A549 (cell line): Measurements from ENCODE around the gene TANK. TPM values are rescaled to one million over a fixed set of nuclear protein-coding genes. Genes with fewer than 3 reads are reported as not detected.

Experiments
- ATAC-seq, 2 experiments: fragments of 200-7000 bp in 1 of 2; fragments of >200 bp in 1 of 2; cut with Nextera tagmentation in 1 of 2; cut with Tn5 transposase in 1 of 2; 3 replicates each; pipeline versions ENCODE4 v1.8.0 to v1.9.1; 2018 to 2020; ENCODE audit warnings: mild to moderate bottlenecking in 1 of 2, moderate library complexity in 1 of 2
- CTCF ChIA-PET: fragments of 300-600 bp; sonication (Branson Sonifier 250); formaldehyde crosslinking; extraction: SDS; loops from one replicate; lab custom pipeline; 2021; ENCODE audit warnings: antibody characterized with exemption, inconsistent platforms; lab: Yijun Ruan, JAX
- POLR2A ChIA-PET: fragments of 350-600 bp; formaldehyde crosslinking; extraction: SDS; loops from one replicate; lab custom pipeline; 2021; ENCODE audit warnings: antibody characterized with exemption, inconsistent platforms; lab: Yijun Ruan, JAX
- DNase-seq, 2 experiments: peaks; one replicate each; pipeline versions ENCODE4 v3.0.0 to v3.0.0-alpha.2; 2011 to 2016; ENCODE audit warnings: low read depth in 1 of 2, low spot score in 1 of 2
- FAIRE-seq: peaks from 2 replicates; lab custom pipeline; 2011; peaks lifted over from hg19 to GRCh38; lab: Jason Lieb, UNC
- H3K27ac ChIP-seq, 2 experiments: fragments of >200 bp; sonication (Bioruptor Twin); formaldehyde crosslinking; 3 replicates each; pipeline ENCODE4 v1.5.1; 2016 to 2017
- H3K4me1 ChIP-seq: fragments of >200 bp; sonication (Bioruptor Twin); formaldehyde crosslinking; 3 replicates; pipeline ENCODE4 v1.6.1; 2016
- H3K4me2 ChIP-seq: fragments of >200 bp; sonication (Bioruptor Twin); formaldehyde crosslinking; 3 replicates; pipeline ENCODE4 v1.6.1; 2016
- H3K4me3 ChIP-seq: fragments of >200 bp; sonication (Bioruptor Twin); formaldehyde crosslinking; 3 replicates; pipeline ENCODE4 v1.5.1; 2016
- H3K9me3 ChIP-seq: fragments of >200 bp; sonication (Bioruptor Twin); formaldehyde crosslinking; 3 replicates; pipeline ENCODE4 v1.6.1; 2016
- CEBPB ChIP-seq, 2 experiments: fragments of >200 bp in 1 of 2; sonication (Bioruptor Twin) in 1 of 2; formaldehyde crosslinking in 1 of 2; IDR thresholded peaks; 2 replicates each; pipeline ENCODE4 v1.6.1; 2012 to 2016
- CHD2 ChIP-seq: fragments of 150-350 bp; IDR thresholded peaks from 2 replicates; pipeline ENCODE4 v1.6.1; 2014; ENCODE audit warnings: low read length; ENCODE audit not compliant: partially characterized antibody
- FOSB ChIP-seq: fragments of 250-450 bp; sonication (Bioruptor Pico); IDR thresholded peaks from 2 replicates; pipeline ENCODE4 v1.5.0; 2020; ENCODE audit warnings: mild to moderate bottlenecking, moderate library complexity
- JUNB ChIP-seq: fragments of >200 bp; sonication (Bioruptor Twin); formaldehyde crosslinking; IDR thresholded peaks from 2 replicates; pipeline ENCODE4 v1.6.1; 2016
- RAD21 ChIP-seq, 2 experiments: fragments of >200 bp in 1 of 2; sonication (Bioruptor Twin) in 1 of 2; formaldehyde crosslinking in 1 of 2; IDR thresholded peaks in 1 of 2; conservative IDR thresholded peaks in 1 of 2; 2 replicates in 1 of 2; 3 replicates in 1 of 2; pipeline ENCODE4 v1.6.1; 2012 to 2018; ENCODE audit warnings: inconsistent platforms in 1 of 2
- RNF2 ChIP-seq: fragments of 200-600 bp; sonication (generic); IDR thresholded peaks from 2 replicates; pipeline ENCODE4 v1.6.1; 2016; ENCODE audit warnings: low read depth, mild to moderate bottlenecking, antibody characterized with exemption, moderate library complexity, borderline replicate concordance
- SMC3 ChIP-seq: fragments of >200 bp; sonication (Bioruptor Twin); formaldehyde crosslinking; IDR thresholded peaks from 3 replicates; pipeline ENCODE4 v1.6.1; 2018; ENCODE audit warnings: inconsistent platforms
- WGBS: methylation state at CpG from one replicate; pipeline ENCODE4 v1.1.6; 2017; ENCODE audit errors: missing lambda C conversion rate; 5-methylcytosine and 5-hydroxymethylcytosine counted together
- polyA plus RNA-seq, 4 experiments: library from polyadenylated mRNA; depleted of rRNA in 3 of 4; stranded (reverse); fragments of >200 nt; fragmentation: RNase III in 1 of 4; extraction: RNeasy Plus Mini Kit Qiagen cat#74134 plus additional on column Dnase treatment in 1 of 4; gene quantifications; 2 replicates in 3 of 4; 3 replicates in 1 of 4; pipeline ENCODE4 v1.2.3, GENCODE V29; 2011 to 2017
- TF ChIP-seq, protein P1 (sequence below): fragments of 250-450 bp; sonication (Bioruptor Pico); IDR thresholded peaks from 2 replicates; pipeline ENCODE4 v1.5.0; 2021; ENCODE audit warnings: mild to moderate bottlenecking, moderate library complexity, borderline replicate concordance
- TF ChIP-seq, protein P2 (sequence below): fragments of 200-600 bp; sonication (generic); IDR thresholded peaks from 2 replicates; pipeline ENCODE4 v1.6.1; 2016; ENCODE audit warnings: antibody characterized with exemption, mild to moderate bottlenecking, moderate library complexity
- TF ChIP-seq, protein P3 (sequence below): fragments of >200 bp; sonication (Bioruptor Twin); formaldehyde crosslinking; IDR thresholded peaks from 3 replicates; pipeline ENCODE4 v1.5.1; 2016

Gene TANK
- polyA plus RNA-seq, 2 of the 4 experiments (the other 2 are of a cell fraction) = 59.6 to 76.3 TPM

DNA sequence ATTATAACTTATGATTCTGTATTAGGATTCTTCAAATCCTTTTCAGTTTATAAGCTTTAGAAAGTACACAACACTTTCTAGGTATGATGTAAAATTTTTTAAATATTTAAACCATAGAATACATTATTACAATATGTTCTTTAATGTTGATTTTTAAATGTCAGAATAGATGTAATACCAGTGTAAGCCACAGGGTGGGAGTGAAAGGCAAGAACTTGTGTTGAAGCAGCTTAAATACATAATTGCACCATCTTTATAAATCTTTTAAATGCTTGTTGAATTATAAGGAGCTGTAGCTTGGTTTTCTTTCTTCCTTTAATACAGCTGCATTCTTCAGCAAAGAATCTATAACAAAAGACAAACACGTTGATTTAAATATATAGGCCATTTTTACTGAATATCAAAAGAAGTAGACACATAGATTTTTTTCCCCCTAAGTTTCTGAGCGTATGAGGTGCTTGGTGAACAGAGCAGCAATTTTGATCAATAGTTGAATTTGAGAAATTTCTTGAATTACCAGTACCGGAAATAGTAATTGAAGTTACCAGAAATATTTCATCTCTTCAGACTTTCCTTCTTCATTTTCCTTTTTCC, 63.0 kb downstream of the TANK start:
- ATAC-seq = peak in 1 of 2 experiments; percentile 59; a peak in 1 of 6 replicates
- no peaks in the 10 kb centered on the region for H3K9me3 ChIP-seq
- H3K4me2 ChIP-seq = no peak overlapping the region
- peak in 1 of 2 experiments; percentile 48 for DNase-seq
- no peaks in the 10 kb centered on the region; the same call in 2 of the 3 replicates for H3K4me1 ChIP-seq
- POLR2A ChIA-PET = interaction anchor here (0.6 kb wide), 1 partner anchor 85 kb away, joined by 3 read pairs; the partner anchor contains the start of gene PSMD14
- TF ChIP-seq FOSB (CRISPR knock-in tag) = no peak
- TF ChIP-seq, protein P1, sequence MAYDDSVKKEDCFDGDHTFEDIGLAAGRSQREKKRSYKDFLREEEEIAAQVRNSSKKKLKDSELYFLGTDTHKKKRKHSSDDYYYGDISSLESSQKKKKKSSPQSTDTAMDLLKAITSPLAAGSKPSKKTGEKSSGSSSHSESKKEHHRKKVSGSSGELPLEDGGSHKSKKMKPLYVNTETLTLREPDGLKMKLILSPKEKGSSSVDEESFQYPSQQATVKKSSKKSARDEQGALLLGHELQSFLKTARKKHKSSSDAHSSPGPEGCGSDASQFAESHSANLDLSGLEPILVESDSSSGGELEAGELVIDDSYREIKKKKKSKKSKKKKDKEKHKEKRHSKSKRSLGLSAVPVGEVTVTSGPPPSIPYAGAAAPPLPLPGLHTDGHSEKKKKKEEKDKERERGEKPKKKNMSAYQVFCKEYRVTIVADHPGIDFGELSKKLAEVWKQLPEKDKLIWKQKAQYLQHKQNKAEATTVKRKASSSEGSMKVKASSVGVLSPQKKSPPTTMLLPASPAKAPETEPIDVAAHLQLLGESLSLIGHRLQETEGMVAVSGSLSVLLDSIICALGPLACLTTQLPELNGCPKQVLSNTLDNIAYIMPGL (CRISPR knock-in tag) = no peak
- peak; percentile 43; the same call in 1 of the 3 replicates for TF ChIP-seq SMC3
- no peak for TF ChIP-seq CHD2
- TF ChIP-seq, protein P2, sequence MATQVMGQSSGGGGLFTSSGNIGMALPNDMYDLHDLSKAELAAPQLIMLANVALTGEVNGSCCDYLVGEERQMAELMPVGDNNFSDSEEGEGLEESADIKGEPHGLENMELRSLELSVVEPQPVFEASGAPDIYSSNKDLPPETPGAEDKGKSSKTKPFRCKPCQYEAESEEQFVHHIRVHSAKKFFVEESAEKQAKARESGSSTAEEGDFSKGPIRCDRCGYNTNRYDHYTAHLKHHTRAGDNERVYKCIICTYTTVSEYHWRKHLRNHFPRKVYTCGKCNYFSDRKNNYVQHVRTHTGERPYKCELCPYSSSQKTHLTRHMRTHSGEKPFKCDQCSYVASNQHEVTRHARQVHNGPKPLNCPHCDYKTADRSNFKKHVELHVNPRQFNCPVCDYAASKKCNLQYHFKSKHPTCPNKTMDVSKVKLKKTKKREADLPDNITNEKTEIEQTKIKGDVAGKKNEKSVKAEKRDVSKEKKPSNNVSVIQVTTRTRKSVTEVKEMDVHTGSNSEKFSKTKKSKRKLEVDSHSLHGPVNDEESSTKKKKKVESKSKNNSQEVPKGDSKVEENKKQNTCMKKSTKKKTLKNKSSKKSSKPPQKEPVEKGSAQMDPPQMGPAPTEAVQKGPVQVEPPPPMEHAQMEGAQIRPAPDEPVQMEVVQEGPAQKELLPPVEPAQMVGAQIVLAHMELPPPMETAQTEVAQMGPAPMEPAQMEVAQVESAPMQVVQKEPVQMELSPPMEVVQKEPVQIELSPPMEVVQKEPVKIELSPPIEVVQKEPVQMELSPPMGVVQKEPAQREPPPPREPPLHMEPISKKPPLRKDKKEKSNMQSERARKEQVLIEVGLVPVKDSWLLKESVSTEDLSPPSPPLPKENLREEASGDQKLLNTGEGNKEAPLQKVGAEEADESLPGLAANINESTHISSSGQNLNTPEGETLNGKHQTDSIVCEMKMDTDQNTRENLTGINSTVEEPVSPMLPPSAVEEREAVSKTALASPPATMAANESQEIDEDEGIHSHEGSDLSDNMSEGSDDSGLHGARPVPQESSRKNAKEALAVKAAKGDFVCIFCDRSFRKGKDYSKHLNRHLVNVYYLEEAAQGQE = no peak
- TF ChIP-seq, protein P3, sequence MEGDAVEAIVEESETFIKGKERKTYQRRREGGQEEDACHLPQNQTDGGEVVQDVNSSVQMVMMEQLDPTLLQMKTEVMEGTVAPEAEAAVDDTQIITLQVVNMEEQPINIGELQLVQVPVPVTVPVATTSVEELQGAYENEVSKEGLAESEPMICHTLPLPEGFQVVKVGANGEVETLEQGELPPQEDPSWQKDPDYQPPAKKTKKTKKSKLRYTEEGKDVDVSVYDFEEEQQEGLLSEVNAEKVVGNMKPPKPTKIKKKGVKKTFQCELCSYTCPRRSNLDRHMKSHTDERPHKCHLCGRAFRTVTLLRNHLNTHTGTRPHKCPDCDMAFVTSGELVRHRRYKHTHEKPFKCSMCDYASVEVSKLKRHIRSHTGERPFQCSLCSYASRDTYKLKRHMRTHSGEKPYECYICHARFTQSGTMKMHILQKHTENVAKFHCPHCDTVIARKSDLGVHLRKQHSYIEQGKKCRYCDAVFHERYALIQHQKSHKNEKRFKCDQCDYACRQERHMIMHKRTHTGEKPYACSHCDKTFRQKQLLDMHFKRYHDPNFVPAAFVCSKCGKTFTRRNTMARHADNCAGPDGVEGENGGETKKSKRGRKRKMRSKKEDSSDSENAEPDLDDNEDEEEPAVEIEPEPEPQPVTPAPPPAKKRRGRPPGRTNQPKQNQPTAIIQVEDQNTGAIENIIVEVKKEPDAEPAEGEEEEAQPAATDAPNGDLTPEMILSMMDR = peak; percentile 66
- TF ChIP-seq RNF2 = no peak
- TF ChIP-seq CEBPB (IDR thresholded peaks at IDR 0.05) = peak in 1 of 2 experiments; percentile 32; a peak in 1 of 4 replicates
- peak; percentile 65 to 67 for TF ChIP-seq RAD21 (conservative IDR thresholded peaks at IDR 0.05 in 1 of 2, IDR thresholded peaks at IDR 0.05 in 1 of 2)
- H3K27ac ChIP-seq = no peak overlapping the region
- 36% methylated on average over 3 of the region's 3 CpGs for WGBS
- FAIRE-seq = no peak
- no peak overlapping the region for H3K4me3 ChIP-seq
- CTCF ChIA-PET = interaction anchor here (0.5 to 1.9 kb wide), 10 partner anchors 9 to 771 kb away, joined by 3 to 8 read pairs (median 4); no protein-coding TSS in a partner anchor

DNA sequence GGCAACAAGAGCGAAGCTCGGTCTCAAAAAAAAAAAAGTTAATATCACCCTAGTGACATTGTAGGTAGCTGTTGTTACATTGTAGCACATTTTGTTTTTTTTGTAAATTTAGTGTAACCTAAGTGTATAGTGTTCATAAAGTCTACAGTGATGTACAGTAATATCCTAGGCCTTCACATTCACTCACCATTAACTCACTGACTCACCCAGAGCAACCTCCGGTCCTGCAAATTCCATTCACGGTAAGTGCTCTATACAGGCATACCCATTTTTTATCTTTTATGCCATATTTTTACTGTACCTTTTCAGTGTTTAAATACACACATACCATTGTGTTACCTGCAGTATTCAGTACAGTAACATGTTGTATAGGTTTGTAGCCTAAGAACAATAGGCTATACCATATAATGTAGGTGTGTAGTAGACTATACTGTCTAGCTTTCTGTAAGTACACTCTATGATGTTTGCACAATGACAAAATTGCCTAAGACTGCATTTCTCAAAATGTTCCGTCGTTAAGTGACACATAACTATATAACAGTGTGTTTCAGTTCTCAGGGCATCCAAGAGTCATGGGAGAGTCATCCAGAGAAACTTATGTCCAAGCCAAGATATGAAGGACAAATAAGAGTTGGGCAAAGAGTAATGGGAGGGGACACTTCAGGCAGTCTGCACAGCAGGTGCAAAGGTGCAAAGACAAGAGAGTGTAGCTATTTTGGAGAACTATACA, 68.4 kb downstream of the TANK start:
- Histone ChIP-seq H3K4me1 (no peaks in the 10 kb centered on the region; the same call in 1 of the 3 replicates), H3K9me3 (no peaks in the 10 kb centered on the region), H3K4me3 (no peak overlapping the region), H3K27ac (no peak overlapping the region; a peak in 1 of 6 replicates), H3K4me2 (no peak overlapping the region; the same call in 2 of the 3 replicates)
- TF ChIP-seq CEBPB (IDR thresholded peaks at IDR 0.05) (0 out of 4 replicates have a peak, but pooled peaks of 1 of the 2 experiments have one; percentile 18), JUNB (no peak), FOSB (CRISPR knock-in tag) (no peak)
- 46% methylated on average over 6 of the region's 6 CpGs for WGBS
- DNase-seq (peak in 1 of 2 experiments; percentile 31), ATAC-seq (peak; percentile 62 to 72; a peak in 5 of 6 replicates), FAIRE-seq (no peak)
- ChIA-PET CTCF (interaction anchor here (0.8 kb wide), 2 partner anchors 23 to 165 kb away, joined by 3 to 4 read pairs; no protein-coding TSS in a partner anchor), POLR2A (no interaction called here)
